Measurements from ENCODE around the gene MSANTD2. TPM values are rescaled to one million over a fixed set of nuclear protein-coding genes. Genes with fewer than 3 reads are reported as not detected.
A peak's percentile ranks its signal among the peaks of the same experiment; 100 is the strongest.

The MSANTD2 gene
- total and polyA plus RNA-seq, 9 of the 15 experiments (the other 6 are each of a cell fraction or from before 2014, with no cell fraction given): 1.3 to 9.9 (median 5.3) TPM

DNA sequence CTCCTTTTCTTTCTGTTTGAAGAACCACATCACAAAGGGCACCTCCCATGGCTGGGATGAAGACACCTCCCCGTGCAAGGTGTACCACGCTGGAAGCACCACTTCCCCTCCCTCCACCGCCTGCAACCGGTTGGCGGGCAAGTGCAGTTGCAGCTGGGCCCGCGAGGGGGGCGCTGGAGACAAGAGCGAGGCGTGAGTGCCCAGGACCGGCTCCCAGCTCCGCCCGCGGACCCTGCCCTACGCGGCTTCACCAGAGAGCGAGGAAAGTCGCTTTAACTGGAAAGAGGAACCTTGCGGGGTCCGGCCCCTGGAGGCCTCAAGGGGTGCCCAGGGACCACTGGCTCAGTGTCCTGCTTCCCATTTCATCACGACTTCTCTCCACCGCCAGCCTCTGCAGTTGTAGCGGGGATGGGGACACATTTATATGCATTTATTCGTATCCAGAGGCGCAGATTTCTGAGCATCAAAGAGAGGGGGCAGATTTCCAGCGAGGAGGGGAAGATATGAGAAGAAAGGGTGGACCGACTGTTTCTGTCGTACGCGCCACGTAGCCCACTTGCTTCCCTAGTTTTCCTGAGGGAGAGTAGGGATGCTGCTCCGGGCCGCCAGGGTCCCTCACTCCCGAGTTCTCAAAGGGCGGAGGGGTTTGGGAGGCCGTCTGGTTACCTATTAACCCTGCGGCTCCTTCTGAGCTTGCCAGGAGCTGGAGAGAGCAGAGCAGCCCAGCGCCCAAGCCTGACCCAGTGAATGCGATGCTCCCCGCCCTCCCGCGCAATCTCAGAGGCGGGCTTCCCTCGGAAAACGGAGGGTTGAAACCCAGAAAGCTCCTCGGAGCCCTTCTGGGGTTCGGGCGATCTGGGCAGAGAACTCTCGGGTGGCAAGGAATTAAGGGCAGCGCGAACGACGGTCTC lies 41.6 kb downstream of the MSANTD2 start (continued):
- no peak for TF ChIP-seq NEUROD1 (IDR thresholded peaks at IDR 0.05; ENCODE audit: borderline replicate concordance, low read depth, low read length, partially characterized antibody)
- 0 out of 2 replicates have a peak, but pooled peaks have one; percentile 24 for TF ChIP-seq SMC3 (conservative IDR thresholded peaks at IDR 0.05; ENCODE audit: insufficient read depth, low read depth, low read length)
- no peak for TF ChIP-seq CSDE1 (IDR thresholded peaks at IDR 0.05)
- TF ChIP-seq, protein P1, sequence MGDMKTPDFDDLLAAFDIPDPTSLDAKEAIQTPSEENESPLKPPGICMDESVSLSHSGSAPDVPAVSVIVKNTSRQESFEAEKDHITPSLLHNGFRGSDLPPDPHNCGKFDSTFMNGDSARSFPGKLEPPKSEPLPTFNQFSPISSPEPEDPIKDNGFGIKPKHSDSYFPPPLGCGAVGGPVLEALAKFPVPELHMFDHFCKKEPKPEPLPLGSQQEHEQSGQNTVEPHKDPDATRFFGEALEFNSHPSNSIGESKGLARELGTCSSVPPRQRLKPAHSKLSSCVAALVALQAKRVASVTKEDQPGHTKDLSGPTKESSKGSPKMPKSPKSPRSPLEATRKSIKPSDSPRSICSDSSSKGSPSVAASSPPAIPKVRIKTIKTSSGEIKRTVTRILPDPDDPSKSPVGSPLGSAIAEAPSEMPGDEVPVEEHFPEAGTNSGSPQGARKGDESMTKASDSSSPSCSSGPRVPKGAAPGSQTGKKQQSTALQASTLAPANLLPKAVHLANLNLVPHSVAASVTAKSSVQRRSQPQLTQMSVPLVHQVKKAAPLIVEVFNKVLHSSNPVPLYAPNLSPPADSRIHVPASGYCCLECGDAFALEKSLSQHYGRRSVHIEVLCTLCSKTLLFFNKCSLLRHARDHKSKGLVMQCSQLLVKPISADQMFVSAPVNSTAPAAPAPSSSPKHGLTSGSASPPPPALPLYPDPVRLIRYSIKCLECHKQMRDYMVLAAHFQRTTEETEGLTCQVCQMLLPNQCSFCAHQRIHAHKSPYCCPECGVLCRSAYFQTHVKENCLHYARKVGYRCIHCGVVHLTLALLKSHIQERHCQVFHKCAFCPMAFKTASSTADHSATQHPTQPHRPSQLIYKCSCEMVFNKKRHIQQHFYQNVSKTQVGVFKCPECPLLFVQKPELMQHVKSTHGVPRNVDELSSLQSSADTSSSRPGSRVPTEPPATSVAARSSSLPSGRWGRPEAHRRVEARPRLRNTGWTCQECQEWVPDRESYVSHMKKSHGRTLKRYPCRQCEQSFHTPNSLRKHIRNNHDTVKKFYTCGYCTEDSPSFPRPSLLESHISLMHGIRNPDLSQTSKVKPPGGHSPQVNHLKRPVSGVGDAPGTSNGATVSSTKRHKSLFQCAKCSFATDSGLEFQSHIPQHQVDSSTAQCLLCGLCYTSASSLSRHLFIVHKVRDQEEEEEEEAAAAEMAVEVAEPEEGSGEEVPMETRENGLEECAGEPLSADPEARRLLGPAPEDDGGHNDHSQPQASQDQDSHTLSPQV (IDR thresholded peaks at IDR 0.05): no peak
- TF ChIP-seq HNRNPH1 (optimal IDR thresholded peaks at IDR 0.05; ENCODE audit: low read depth, low read length): no peak
- no peak for TF ChIP-seq POLR2G (IDR thresholded peaks at IDR 0.05; ENCODE audit: low read depth, low read length)
- no peak for TF ChIP-seq XRCC3 (IDR thresholded peaks at IDR 0.05)
- no peak for TF ChIP-seq CEBPG (CRISPR knock-in tag; IDR thresholded peaks at IDR 0.05)
- no peak for TF ChIP-seq CEBPG (tag; conservative IDR thresholded peaks at IDR 0.05 in 1 of 2, IDR thresholded peaks at IDR 0.05 in 1 of 2)
- no peak for TF ChIP-seq GATAD2A (IDR thresholded peaks at IDR 0.05)
- TF ChIP-seq, protein P2, sequence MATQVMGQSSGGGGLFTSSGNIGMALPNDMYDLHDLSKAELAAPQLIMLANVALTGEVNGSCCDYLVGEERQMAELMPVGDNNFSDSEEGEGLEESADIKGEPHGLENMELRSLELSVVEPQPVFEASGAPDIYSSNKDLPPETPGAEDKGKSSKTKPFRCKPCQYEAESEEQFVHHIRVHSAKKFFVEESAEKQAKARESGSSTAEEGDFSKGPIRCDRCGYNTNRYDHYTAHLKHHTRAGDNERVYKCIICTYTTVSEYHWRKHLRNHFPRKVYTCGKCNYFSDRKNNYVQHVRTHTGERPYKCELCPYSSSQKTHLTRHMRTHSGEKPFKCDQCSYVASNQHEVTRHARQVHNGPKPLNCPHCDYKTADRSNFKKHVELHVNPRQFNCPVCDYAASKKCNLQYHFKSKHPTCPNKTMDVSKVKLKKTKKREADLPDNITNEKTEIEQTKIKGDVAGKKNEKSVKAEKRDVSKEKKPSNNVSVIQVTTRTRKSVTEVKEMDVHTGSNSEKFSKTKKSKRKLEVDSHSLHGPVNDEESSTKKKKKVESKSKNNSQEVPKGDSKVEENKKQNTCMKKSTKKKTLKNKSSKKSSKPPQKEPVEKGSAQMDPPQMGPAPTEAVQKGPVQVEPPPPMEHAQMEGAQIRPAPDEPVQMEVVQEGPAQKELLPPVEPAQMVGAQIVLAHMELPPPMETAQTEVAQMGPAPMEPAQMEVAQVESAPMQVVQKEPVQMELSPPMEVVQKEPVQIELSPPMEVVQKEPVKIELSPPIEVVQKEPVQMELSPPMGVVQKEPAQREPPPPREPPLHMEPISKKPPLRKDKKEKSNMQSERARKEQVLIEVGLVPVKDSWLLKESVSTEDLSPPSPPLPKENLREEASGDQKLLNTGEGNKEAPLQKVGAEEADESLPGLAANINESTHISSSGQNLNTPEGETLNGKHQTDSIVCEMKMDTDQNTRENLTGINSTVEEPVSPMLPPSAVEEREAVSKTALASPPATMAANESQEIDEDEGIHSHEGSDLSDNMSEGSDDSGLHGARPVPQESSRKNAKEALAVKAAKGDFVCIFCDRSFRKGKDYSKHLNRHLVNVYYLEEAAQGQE (IDR thresholded peaks at IDR 0.05; ENCODE audit: borderline replicate concordance): peak; percentile 89
- TF ChIP-seq, protein P2 (CRISPR knock-in tag; IDR thresholded peaks at IDR 0.05; ENCODE audit: low read depth): no peak
- no peak for TF ChIP-seq TAF15 (IDR thresholded peaks at IDR 0.05; ENCODE audit: low read depth, low read length)
- TF ChIP-seq HMG20B (CRISPR knock-in tag; IDR thresholded peaks at IDR 0.05): no peak
- no peak for TF ChIP-seq LCOR (CRISPR knock-in tag; IDR thresholded peaks at IDR 0.05)
- no peak for TF ChIP-seq KLF6 (CRISPR knock-in tag; IDR thresholded peaks at IDR 0.05; ENCODE audit: borderline replicate concordance)
